Measurements from ENCODE around the gene LDHAL6B. TPM values are rescaled to one million over a fixed set of nuclear protein-coding genes. Genes with fewer than 3 reads are reported as not detected.
A peak's percentile ranks its signal among the peaks of the same experiment; 100 is the strongest.
"Not testable (repeated sequence)": the region's sequence is repeated elsewhere in the genome, so short reads cannot be mapped to it uniquely, and the experiment has no call there.

LDHAL6B gene
- total RNA-seq, result not detected in 2 replicates

GRCh38 chr15:59206623-59207183 is at the start of gene LDHAL6B:
TSS of gene LDHAL6B (plus strand) at chr15:59206843. CDS start at chr15:59206941, 98 bp downstream.
- TF ChIP-seq, protein P1, sequence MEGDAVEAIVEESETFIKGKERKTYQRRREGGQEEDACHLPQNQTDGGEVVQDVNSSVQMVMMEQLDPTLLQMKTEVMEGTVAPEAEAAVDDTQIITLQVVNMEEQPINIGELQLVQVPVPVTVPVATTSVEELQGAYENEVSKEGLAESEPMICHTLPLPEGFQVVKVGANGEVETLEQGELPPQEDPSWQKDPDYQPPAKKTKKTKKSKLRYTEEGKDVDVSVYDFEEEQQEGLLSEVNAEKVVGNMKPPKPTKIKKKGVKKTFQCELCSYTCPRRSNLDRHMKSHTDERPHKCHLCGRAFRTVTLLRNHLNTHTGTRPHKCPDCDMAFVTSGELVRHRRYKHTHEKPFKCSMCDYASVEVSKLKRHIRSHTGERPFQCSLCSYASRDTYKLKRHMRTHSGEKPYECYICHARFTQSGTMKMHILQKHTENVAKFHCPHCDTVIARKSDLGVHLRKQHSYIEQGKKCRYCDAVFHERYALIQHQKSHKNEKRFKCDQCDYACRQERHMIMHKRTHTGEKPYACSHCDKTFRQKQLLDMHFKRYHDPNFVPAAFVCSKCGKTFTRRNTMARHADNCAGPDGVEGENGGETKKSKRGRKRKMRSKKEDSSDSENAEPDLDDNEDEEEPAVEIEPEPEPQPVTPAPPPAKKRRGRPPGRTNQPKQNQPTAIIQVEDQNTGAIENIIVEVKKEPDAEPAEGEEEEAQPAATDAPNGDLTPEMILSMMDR (conservative IDR thresholded peaks at IDR 0.05; ENCODE audit: low read depth, low read length), result no peak
- no peak within 1 kb of the TSS for H3K4me3 ChIP-seq (ENCODE audit: low read depth, low read length)
- no peak for DNase-seq (ENCODE audit: low read depth)

DNA sequence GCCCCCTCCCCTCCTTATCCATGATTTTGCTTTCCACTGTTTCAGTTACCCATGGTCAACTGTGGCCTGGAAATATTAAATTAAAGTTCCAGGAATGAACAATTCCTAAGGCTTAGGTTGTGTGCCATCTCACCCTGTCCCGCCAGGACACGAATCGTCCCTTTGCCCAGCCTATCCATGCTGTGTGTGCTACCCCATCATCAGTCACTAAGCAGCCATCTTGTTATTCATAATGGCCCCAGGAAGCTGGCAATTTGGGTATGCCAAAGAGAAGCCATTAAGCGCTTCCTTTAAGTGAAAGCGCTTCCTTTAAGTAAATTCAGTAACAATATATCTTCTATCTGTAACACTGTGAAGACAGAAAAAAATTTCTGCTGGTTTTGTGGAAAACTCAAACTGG is 49.2 kb upstream of the LDHAL6B start:
- TF ChIP-seq, protein P1 (conservative IDR thresholded peaks at IDR 0.05; ENCODE audit: low read depth, low read length), result no peak
- H3K4me3 ChIP-seq (ENCODE audit: low read depth, low read length), result no peak overlapping the region
- DNase-seq (ENCODE audit: low read depth), result no peak

DNA sequence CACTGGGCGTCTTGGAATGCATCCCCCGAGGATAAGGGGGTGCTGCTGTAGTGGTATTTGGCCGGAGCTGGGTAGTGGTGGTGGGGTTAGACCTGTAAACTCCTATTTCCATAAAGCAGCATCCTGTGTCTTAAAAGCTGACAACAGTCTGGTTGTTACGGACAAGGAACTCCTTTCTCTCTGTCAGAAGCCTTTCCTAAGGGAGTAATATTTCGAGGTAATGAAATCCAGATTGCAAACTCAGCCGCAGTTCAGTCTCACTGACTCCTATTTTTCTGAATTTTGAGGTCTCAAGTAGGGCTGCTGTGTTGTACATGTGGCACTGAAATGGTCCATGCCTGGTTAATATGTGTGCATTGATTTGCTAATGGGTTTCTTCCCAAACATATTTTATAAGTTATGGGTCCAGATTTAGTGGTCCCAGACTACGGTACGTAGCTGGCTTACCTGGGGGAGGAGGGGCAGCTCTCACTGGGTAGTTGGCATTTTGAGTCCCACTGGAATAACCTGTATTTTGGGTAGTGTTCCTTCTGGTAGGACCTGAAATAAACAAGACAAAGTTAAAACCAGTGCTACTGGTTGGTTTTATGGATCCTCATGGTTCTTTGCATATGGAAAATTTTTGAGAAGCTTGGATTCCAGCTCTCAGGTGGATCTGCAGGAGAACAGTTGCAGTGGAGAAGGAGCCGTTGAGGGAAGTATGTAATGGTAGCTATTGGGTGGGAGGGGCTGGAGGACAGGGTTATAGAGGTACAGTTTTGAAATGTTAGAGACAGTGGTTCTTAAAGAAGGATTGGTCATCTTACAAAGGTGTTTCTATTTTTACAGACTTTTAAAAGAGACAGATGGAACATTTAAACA is 48.6 kb upstream of the LDHAL6B start:
- no peak overlapping the region for H3K4me3 ChIP-seq (ENCODE audit: low read depth, low read length)
- TF ChIP-seq, protein P1 (conservative IDR thresholded peaks at IDR 0.05; ENCODE audit: low read depth, low read length), result no peak
- DNase-seq (ENCODE audit: low read depth), result no peak

- no peak overlapping the region for H3K4me3 ChIP-seq (ENCODE audit: low read depth, low read length)
- TF ChIP-seq, protein P1 (conservative IDR thresholded peaks at IDR 0.05; ENCODE audit: low read depth, low read length), result no peak
- no peak for DNase-seq (ENCODE audit: low read depth)
Observed at GRCh38 chr15:59158701-59159034, 48.0 kb upstream of the LDHAL6B start.

DNA sequence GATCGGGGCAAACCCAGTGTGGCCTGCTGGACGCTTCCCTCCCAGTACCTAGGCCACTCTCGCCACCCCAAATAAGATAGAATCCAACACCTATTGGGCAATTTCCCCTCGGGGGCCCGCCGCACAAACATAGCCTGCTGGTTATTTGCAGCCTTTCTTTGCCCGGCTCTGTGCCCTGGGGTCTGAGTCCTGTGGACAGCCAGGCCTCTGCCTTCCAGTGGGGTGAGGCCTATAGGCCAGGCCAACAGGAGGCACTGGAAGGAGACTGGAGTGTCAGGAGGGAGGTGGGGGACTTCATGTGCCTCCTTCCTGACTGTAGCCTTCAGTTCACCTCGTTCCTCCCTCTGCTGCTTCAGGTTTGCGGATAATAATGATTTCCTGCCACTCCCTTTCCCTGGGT is 47.4 kb upstream of the LDHAL6B start:
- DNase-seq (ENCODE audit: low read depth), result no peak
- TF ChIP-seq, protein P1 (conservative IDR thresholded peaks at IDR 0.05; ENCODE audit: low read depth, low read length), result no peak
- no peak overlapping the region for H3K4me3 ChIP-seq (ENCODE audit: low read depth, low read length)

GRCh38 chr15:59160880-59161593 is 45.6 kb upstream of the LDHAL6B start:
- TF ChIP-seq, protein P1 (conservative IDR thresholded peaks at IDR 0.05; ENCODE audit: low read depth, low read length), result peak; percentile 50
- DNase-seq (ENCODE audit: low read depth), result no peak

GRCh38 chr15:59162080-59162479 is 44.6 kb upstream of the LDHAL6B start:
- H3K4me3 ChIP-seq (ENCODE audit: low read depth, low read length), result not testable (repeated sequence)

More at GRCh38 chr15:59160880-59161593, 45.6 kb upstream of the LDHAL6B start:
- no peak overlapping the region for H3K4me3 ChIP-seq (ENCODE audit: low read depth, low read length)

More at GRCh38 chr15:59162080-59162479, 44.6 kb upstream of the LDHAL6B start:
- DNase-seq (ENCODE audit: low read depth), result not testable (repeated sequence)
